Gastroesophageal sphincter (tissue), 3 donors: ENCODE data around the gene C1orf35.

Source experiments
- CTCF ChIP-seq, 4 experiments: fragments of 200-600 bp in 2 of 4; fragments of 450-650 bp in 2 of 4; sonication (generic) in 1 of 4; IDR thresholded peaks; one replicate each; pipeline ENCODE4 v1.5.1; 2017 to 2019; ENCODE audit warnings: antibody characterized with exemption in 4 of 4, mild to moderate bottlenecking in 2 of 4, moderate library complexity in 2 of 4
- EP300 ChIP-seq: sonication (generic); formaldehyde crosslinking; IDR thresholded peaks from one replicate; pipeline ENCODE4 v1.6.1; 2017; ENCODE audit warnings: antibody characterized with exemption, mild to moderate bottlenecking

- TF ChIP-seq EP300 (no peak), CTCF (IDR thresholded peaks at IDR 0.05) (no peak)
Measured at GRCh38 chr1:228148196-228148861, 45.2 kb upstream of the C1orf35 start.
